Measurements from ENCODE around the gene MAP3K5.

Gene MAP3K5

DNA sequence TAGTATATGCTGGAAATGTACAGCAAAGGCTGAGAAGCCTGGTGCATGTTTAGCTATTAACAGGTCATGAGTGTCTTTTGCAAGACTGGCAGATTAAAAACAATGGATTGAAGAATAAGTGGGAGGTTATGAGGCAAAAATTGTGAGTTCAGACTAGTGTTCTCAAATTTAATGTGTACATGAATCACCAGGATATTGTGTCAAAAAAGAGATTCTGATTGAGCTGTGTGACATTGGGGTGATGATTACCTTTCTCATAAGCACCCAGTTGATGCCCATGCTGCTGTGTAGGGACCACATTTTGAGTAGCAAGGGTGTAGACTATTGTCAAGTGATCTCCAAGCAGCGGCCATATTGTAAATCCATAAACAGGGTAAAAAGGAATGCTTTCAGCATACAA lies 44.8 kb downstream of the MAP3K5 start:
- DNase-seq (ENCODE audit: low read depth) = no peak

- DNase-seq (ENCODE audit: low read depth) = no peak
Measured at GRCh38 chr6:136745300-136745699, 47.0 kb downstream of the MAP3K5 start.

GRCh38 chr6:136744889-136745288 lies 47.4 kb downstream of the MAP3K5 start:
- DNase-seq (ENCODE audit: low read depth) = no peak

DNA sequence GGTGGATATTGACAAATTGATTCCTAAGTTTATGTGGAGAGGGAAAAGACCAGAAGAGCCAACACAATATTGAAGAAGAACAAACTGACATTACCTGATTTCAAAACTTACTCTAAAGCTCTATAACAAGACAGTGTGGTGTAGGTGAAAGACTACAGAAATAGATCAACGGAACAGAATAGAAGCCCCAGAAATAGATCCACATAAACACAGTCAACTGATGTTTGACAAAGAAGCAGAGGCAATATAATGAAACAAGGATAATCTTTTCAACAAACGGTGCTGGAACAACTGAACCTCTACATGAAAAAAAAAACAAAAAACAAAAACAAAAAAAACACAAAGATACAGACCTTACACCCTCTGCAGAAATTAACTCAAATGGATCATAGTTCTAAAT lies 50.2 kb downstream of the MAP3K5 start:
- DNase-seq (ENCODE audit: low read depth) = no peak

DNA sequence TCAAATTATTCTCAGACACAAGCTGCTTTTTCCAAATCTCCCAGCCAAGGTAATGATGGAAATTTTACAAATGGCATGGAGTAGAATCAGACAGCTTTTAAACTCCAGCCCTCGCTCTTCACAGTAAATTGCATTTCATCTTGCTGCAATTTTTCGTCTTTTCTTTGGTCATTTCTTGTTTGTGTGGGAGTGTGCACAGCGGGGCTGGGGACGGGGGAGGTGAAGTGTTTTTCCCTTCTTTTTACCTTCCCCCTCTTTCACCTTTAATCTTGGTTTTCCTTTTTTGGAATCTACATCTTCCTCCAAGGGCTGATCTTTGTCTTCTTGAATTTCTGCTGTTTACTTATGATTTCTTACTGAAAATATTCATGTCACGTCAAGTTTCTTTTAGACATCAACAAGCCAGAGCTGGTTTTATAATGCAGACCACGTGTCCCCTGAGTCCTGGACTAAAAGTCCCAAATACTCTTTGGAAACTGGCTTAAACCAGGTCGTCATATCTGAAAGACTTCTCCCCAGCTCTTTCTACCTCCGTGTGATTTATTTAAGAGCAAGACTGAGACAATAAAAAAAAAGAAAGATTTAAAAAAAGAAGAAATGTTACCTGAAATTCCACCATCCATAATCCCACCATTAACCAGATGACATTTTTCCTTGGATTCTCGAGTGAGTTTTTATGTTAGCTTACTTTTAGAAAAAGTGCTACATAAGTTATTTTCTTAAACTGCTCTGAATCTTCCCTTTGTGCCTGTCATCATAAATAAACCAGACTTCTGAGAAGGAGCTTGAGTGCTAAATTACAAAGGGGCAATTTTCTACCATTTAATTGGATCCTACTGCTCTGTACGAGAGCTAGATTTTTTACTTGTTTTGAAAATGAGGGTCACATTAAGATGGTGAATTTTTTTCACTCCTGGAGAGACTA lies 52.0 kb downstream of the MAP3K5 start:
- DNase-seq (ENCODE audit: low read depth) = no peak

DNA sequence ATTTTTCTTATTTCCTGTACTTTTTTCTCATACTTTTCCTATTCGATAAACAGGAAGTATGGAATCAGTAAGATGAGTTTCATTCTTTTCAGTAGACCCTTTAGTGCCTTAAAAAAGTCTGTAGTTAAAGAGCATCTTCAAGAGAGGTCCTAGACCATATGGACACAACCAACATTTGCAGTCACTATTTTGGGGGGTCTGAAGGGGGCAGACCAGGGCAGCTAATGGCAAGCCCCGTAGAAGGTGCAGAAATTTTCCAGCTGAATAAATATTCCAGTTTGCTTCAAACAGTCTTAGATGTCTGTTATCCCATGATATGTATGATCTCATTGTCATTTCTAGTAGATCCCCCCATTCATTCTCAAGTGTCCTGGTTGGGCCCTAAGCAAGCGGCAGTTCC lies 52.8 kb downstream of the MAP3K5 start:
- no peak for DNase-seq (ENCODE audit: low read depth)

DNA sequence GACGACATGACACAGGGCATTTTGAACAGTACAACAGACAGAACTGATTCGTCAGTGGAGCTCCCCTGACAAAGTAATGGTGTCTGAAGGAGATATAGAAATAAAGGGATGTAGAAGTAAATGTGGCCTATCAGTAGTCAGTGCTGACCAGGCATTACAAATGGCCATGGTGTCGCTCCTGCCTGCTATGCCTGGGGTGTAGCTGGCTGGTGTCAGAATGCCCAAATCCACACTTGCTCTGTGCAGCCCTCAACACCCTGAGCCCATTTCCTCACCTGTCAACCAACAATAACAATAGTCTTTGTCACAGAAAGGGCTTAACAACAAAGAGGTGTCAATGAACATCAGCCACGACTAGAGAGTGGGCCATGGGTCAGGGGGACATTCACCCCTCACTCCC lies 53.2 kb downstream of the MAP3K5 start:
- no peak for DNase-seq (ENCODE audit: low read depth)

DNA sequence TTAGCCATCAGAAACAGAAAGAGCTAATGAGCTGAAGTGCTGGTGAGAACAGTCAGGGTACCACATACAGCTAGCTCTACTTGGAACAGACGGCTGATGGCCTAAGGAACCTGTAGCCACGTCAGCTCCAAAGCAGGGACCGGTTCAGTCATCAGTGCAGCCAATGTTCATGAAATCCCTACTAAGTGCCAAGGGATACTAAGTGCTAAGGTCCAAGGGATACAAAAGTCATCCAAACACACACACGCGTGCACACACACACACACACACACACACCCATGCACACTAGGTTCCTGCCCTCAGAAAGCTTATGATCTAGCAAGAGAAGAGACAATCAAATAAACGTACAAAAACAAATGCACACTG lies 53.6 kb downstream of the MAP3K5 start:
- DNase-seq (ENCODE audit: low read depth) = no peak

- DNase-seq (ENCODE audit: low read depth) = no peak
Measured at GRCh38 chr6:136737871-136738691, 54.2 kb downstream of the MAP3K5 start.

DNA sequence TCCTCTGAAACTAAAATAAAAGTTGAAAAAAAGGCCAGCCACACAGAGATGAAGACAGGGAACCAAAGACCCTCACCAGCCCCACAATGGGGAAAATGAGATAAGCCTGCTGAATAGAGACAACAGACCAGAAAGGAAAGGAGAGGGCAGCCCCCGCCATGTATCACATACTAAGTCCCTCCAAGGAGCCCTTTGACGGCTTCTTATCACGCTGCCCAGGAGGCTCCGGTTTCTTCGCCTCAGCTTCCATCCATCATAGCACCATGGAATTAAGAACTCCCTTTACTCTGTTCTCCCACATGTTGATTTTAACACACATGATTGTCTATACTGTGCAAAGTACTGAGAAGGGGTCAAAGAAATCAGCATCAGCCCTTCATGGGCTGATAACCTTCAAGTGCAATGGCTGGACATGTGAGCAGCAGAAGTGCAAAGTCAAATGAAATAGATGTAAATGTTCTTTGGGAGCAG lies 54.9 kb downstream of the MAP3K5 start:
- DNase-seq (ENCODE audit: low read depth) = no peak

DNA sequence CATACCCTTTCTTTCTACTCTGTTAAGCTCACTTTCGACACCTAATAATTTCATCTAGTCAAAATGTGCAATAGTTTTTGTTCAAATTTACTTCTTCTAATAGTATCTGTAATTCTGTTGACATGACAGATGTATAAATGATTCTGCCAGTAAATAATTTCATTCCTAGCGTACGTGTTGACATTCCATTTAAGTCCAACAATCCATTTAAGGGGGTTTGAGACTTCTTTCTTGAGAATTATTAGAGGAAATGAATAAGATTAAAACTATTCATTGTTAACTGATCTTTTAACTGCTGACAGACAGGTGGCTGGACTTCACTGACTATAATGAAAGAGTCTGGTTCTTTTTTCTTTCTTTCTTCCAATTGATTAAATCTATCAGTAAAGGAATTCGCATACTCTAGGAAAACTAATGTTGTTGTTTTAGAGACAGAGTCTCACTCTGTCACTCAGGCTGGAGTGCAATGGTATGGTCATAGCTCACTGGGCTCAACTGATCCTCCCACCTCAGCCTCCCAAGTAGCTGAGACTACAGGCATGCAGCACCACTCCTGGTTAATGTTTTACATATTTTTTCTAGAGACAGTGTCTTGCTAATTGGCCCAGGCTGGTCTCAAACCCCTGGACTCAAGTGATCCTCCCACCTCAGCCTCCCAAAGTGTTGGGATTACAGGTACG lies 55.9 kb downstream of the MAP3K5 start:
- DNase-seq (ENCODE audit: low read depth) = no peak

DNA sequence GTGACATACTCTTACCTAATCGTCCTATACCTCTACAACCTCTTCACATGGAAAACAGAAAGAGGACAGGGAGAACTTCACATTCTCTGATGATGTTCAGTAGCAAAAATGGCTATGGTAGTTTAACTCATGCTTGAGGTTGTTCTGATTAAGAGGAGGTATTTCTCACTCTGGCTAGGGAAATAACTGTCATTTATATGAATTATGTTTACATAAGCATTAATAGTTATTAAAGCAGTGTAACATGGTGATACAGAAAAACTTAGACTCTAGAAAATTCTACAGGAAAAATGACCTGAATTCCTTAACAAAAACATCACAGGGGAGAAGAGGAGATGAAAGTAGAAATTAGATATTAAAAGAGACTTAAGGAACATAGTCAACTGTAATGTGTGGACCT lies 57.3 kb downstream of the MAP3K5 start:
- no peak for DNase-seq (ENCODE audit: low read depth)

DNA sequence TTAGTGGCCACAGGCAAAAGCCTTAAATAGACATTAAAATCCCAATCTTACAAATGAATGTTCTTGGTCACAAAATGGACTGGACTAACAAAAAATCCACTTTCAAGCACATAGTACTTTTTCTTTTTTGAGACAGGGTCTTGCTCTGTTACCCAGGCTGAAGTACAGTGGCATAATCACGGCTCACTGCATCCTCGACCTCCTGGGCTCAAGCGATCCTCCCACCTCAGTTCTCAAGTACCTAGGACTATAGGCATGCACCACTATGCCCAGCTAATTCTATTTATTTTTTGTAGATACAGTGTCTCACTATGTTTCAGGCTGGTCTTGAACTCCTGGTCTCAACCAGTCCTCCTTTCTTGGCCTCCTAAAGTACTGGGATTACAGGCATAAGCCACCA lies 59.4 kb downstream of the MAP3K5 start:
- no peak for DNase-seq (ENCODE audit: low read depth)

DNA sequence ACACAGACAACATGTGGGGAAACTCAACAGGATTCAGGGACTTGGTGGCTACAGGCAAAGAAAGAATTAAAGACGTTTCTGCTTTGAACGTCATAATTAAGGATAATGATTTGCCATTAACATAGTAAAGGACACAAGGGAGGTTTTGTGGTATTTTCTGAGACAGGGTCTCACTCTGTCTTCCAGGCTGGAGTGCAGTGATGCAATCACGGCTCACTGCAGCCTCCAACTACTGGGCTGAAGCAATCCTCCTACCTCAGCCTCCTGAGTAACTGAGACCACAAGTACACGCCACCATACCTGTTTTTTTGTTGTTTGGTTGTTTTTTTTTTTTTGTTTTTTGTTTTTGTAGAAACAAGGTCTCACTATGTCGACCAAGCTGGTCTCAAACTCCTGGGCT lies 62.4 kb downstream of the MAP3K5 start:
- no peak for DNase-seq (ENCODE audit: low read depth)

DNA sequence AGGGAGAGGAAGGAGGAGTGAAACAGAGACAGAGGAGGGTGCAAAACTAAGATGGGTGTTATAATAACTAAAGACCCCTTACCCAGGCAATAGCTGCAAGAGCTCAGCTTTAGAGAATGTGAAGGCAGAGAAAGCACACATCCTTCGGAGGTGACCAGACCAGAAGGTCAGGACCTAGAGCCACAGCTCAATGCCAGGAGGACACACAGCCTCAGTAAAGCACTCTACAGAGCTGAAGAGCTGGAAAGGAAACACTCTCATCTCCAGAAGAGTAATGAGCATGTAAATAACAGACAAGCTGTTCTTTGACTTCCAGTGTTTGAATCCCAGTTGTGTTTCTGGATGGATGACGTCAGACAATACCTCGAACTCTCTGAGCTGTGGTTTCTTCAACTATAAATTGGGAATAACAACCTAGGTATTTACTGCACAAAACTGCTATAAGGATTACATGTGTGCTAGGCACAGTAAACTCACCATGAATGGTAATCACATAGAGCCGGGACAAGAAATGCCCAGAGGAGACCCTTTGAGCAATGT lies 63.2 kb downstream of the MAP3K5 start:
- DNase-seq (ENCODE audit: low read depth) = no peak

DNA sequence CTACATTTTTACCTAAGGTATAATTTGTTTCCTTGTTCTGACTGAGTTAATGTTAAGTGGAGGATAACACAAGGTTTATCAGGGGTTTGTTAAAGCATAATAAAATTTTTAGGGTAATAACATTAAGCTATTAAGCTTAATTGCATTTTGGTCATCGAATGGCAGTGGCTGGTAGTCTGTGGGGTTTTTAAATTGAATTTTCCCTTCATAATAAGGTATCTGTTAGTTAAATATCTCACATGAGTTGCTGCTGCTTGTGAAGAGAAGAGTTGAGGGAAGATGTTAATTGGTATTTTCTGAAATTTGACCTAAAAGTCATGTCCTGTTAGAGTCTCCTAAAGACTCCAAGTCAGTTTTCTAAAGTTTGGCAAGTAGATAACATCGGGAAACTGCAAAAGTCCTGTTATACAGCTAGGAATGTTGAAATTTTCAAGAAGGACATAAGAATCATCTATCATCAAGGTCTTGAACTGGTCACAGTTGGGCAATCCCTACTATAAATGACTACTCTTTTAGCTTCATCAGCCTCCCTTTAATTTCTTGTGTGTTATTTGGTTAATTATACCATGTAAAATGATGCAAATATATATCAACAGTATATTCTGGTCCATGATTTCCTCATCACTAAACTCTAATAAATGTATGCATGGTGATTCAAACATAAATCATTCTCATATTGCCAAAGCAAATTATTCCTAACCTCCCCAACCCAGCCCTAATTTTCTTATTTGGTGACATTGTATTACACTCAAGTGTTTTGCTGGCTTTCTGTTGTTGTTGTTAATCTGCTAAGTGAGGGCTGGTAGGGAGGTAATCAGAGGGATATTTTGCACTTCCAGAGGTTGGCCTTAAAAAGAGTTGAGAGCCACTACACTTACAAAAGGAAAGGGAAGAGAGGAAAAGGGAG lies 64.0 kb downstream of the MAP3K5 start:
- DNase-seq (ENCODE audit: low read depth) = no peak

- DNase-seq (ENCODE audit: low read depth) = no peak
Measured at GRCh38 chr6:136726837-136727557, 65.3 kb downstream of the MAP3K5 start.

DNA sequence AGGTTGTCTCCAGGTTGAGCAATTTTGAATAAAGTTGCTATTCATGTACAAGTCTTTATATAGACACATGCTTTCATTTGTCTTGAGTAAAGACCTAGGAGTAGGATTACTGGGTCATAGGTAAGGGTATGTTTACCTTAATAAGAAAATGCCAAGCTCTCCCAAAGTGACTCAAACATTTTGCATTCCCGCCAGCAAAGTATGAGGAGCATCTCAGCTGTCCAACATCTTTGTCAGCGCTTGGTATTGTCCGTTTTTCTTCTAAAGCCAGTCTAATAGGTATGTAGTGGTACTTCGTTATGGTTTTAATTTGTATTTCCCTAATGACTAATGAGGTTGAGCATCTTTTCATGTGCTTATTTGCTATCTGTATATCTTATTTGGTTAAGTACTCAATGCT lies 67.2 kb downstream of the MAP3K5 start:
- DNase-seq (ENCODE audit: low read depth) = no peak

DNA sequence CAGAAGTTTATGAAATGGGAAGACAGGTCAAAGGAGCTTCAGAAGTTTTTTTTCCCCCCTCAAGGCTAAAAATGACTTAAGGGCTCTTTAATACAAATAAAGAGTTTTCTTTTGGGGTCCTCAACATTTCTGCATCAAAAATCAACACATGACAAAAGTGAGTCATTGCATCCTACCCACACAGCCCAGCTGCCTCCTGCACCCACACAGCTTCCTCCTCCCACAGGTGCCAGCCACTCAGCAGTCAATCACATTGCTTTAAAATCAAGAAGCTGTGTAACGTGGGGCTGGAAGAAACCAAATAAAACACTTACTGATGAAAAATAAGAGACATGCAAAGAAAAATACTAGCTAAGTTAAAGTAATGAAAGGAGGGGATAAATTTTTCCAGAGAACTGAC lies 68.5 kb downstream of the MAP3K5 start:
- DNase-seq (ENCODE audit: low read depth) = peak; percentile 8

GRCh38 chr6:136721467-136721866 lies 70.8 kb downstream of the MAP3K5 start:
- no peak for DNase-seq (ENCODE audit: low read depth)
